ENCODE data around the gene SIAH2.

DNA sequence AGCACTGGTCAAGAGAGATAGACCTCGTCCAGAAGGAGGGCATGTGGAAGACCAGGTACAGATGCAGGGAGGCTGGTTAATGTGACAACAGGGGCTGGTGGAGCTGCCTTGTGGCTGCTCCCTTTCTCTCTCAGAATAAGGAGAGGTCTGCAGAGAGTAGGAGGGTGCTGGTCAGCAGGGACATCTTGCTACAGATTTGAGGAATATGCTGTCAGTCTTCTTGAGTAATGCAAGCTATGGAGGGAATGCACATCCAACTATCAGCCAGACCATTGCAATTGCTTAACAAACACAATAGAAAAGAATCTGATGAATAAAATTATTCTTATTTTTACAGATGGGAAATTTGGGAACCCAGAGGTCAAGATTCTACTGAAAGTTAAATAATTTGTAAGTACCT is 20.3 kb upstream of the SIAH2 start:
- TF ChIP-seq POLR2A (IDR thresholded peaks at IDR 0.05), result no peak
- TF ChIP-seq, protein P1, sequence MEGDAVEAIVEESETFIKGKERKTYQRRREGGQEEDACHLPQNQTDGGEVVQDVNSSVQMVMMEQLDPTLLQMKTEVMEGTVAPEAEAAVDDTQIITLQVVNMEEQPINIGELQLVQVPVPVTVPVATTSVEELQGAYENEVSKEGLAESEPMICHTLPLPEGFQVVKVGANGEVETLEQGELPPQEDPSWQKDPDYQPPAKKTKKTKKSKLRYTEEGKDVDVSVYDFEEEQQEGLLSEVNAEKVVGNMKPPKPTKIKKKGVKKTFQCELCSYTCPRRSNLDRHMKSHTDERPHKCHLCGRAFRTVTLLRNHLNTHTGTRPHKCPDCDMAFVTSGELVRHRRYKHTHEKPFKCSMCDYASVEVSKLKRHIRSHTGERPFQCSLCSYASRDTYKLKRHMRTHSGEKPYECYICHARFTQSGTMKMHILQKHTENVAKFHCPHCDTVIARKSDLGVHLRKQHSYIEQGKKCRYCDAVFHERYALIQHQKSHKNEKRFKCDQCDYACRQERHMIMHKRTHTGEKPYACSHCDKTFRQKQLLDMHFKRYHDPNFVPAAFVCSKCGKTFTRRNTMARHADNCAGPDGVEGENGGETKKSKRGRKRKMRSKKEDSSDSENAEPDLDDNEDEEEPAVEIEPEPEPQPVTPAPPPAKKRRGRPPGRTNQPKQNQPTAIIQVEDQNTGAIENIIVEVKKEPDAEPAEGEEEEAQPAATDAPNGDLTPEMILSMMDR (IDR thresholded peaks at IDR 0.05), result no peak

All from thyroid gland (tissue), 4 donors.